22Rv1 (cell line): ENCODE results near the gene PAK5.

Experiments
- ZFX ChIP-seq: fragments of 450-650 bp; IDR thresholded peaks from 2 replicates; pipeline ENCODE4 v1.6.1; 2017; ENCODE audit warnings: antibody characterized with exemption, borderline replicate concordance
- TF ChIP-seq, protein P1 (sequence below): fragments of 450-650 bp; IDR thresholded peaks from 2 replicates; pipeline ENCODE4 v1.5.1; 2017; ENCODE audit warnings: mild to moderate bottlenecking

DNA sequence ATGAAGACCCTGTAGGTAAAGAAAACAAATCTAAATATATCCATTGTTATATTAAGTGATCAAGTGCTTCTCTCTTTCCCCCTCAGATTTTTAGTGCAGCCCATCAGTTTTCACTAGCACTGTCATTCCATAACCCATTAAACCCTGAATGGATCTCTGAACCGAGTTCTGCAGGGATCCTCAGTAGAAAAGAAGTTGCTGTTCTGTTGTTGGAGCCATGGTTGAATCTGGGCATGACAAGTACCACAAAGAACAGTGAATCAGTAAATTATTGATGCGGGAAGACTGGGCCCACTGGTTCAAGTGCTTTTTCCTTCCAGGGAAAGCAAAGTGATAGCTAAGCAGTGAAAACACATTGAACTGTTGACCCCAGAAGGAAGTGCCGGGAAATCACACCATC lies 264.1 kb downstream of the PAK5 start:
- TF ChIP-seq, protein P1, sequence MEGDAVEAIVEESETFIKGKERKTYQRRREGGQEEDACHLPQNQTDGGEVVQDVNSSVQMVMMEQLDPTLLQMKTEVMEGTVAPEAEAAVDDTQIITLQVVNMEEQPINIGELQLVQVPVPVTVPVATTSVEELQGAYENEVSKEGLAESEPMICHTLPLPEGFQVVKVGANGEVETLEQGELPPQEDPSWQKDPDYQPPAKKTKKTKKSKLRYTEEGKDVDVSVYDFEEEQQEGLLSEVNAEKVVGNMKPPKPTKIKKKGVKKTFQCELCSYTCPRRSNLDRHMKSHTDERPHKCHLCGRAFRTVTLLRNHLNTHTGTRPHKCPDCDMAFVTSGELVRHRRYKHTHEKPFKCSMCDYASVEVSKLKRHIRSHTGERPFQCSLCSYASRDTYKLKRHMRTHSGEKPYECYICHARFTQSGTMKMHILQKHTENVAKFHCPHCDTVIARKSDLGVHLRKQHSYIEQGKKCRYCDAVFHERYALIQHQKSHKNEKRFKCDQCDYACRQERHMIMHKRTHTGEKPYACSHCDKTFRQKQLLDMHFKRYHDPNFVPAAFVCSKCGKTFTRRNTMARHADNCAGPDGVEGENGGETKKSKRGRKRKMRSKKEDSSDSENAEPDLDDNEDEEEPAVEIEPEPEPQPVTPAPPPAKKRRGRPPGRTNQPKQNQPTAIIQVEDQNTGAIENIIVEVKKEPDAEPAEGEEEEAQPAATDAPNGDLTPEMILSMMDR = no peak
- TF ChIP-seq ZFX = no peak
